ENCODE data around the gene CDC20. TPM values are rescaled to one million over a fixed set of nuclear protein-coding genes. Genes with fewer than 3 reads are reported as not detected.

CDC20 gene
- polyA plus RNA-seq, 1 of the 3 experiments (the other 2 are of a cell fraction): 82.7 TPM

DNA sequence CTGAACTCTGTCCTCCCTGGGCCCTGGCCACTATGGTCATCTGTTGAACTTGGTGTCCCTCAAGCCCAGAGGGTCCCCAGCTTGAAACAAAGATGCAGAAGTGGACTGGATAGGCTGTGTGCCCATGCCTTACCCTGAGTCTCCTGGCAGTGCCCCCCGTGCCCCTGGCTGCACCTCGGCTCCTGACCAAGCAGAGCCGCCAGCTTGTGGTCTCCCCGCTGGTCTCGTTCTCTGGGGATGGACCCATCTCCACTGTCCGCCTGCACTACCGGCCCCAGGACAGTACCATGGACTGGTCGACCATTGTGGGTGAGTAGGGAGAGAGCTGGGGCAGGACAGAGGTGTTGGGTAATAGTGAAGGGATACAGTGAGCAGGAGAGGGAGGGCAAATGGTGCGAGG is 47.3 kb upstream of the CDC20 start:
- WGBS (ENCODE audit: low lambda C conversion rate): 39% methylated on average over 6 of the region's 9 CpGs
- H3K79me2 ChIP-seq (ENCODE audit: insufficient read depth): no peaks in the 10 kb centered on the region
- H3K27me3 ChIP-seq (ENCODE audit: insufficient read depth): no peaks in the 10 kb centered on the region
- H3F3A ChIP-seq (replicated peaks; ENCODE audit: insufficient read depth): no peaks in the 10 kb centered on the region
- no peak for DNase-seq
- TF ChIP-seq NFIC (IDR thresholded peaks at IDR 0.05; ENCODE audit: borderline replicate concordance): no peak
- no peak for TF ChIP-seq ELF1 (IDR thresholded peaks at IDR 0.05)
- no peak for TF ChIP-seq FOXJ3 (CRISPR knock-in tag; IDR thresholded peaks at IDR 0.05)
- TF ChIP-seq TEAD4 (IDR thresholded peaks at IDR 0.05; ENCODE audit: borderline replicate concordance, insufficient read depth): no peak
- TF ChIP-seq SIN3A (IDR thresholded peaks at IDR 0.05; ENCODE audit: borderline replicate concordance, low read depth, low read length): no peak
- TF ChIP-seq GATA2 (CRISPR knock-in tag; IDR thresholded peaks at IDR 0.05): no peak
- no peak for TF ChIP-seq CHD2 (IDR thresholded peaks at IDR 0.05; ENCODE audit: low read length, partially characterized antibody)
- TF ChIP-seq RCOR1 (IDR thresholded peaks at IDR 0.05; ENCODE audit: low read length): no peak
- TF ChIP-seq, protein P1, sequence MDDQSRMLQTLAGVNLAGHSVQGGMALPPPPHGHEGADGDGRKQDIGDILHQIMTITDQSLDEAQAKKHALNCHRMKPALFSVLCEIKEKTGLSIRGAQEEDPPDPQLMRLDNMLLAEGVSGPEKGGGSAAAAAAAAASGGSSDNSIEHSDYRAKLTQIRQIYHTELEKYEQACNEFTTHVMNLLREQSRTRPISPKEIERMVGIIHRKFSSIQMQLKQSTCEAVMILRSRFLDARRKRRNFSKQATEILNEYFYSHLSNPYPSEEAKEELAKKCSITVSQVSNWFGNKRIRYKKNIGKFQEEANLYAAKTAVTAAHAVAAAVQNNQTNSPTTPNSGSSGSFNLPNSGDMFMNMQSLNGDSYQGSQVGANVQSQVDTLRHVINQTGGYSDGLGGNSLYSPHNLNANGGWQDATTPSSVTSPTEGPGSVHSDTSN (IDR thresholded peaks at IDR 0.05): no peak
- no peaks in the 10 kb centered on the region for H4K20me1 ChIP-seq (ENCODE audit: insufficient read depth)
- ChIA-PET POLR2A (no interaction called here), CTCF (no interaction called here)
- no peak overlapping the region for H3K9ac ChIP-seq
- no peak overlapping the region for H3K4me2 ChIP-seq
- H3K36me3 ChIP-seq (replicated peaks in 1 of 2; ENCODE audit: control insufficient read depth in 1 of 2, insufficient read depth in 2 of 2, low read length in 1 of 2): no peaks in the 10 kb centered on the region
- H2AFZ ChIP-seq (ENCODE audit: low read depth): no peak overlapping the region
- H3K9me3 ChIP-seq: no peaks in the 10 kb centered on the region
- no peak overlapping the region for H3K4me3 ChIP-seq (ENCODE audit: low read depth in 2 of 2, low read length in 1 of 2)
- H3K4me1 ChIP-seq (ENCODE audit: control insufficient read depth in 1 of 2, insufficient read depth in 2 of 2, low read depth in 1 of 2, low read length in 1 of 2): no peaks in the 10 kb centered on the region
- H3K27ac ChIP-seq (ENCODE audit: low read depth in 2 of 2, low read length in 1 of 2): no peak overlapping the region
- H3K9me2 ChIP-seq: no peaks in the 10 kb centered on the region

DNA sequence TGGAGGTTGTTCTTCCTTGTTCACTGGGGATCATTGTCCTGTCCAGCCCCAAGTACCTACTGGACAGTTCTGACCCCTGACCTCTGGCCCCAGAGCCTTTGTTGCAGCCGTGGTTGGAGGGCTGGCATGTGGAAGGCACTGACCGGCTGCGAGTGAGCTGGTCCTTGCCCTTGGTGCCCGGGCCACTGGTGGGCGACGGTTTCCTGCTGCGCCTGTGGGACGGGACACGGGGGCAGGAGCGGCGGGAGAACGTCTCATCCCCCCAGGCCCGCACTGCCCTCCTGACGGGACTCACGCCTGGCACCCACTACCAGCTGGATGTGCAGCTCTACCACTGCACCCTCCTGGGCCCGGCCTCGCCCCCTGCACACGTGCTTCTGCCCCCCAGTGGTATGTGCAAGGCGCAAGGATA is 46.6 kb upstream of the CDC20 start:
- Histone ChIP-seq H3K36me3 (replicated peaks in 1 of 2; ENCODE audit: control insufficient read depth in 1 of 2, insufficient read depth in 2 of 2, low read length in 1 of 2) (no peaks in the 10 kb centered on the region), H3K4me1 (ENCODE audit: control insufficient read depth in 1 of 2, insufficient read depth in 2 of 2, low read depth in 1 of 2, low read length in 1 of 2) (no peaks in the 10 kb centered on the region), H3K9me3 (no peaks in the 10 kb centered on the region), H3K27ac (ENCODE audit: low read depth in 2 of 2, low read length in 1 of 2) (no peak overlapping the region), H2AFZ (ENCODE audit: low read depth) (no peak overlapping the region), H3K9ac (no peak overlapping the region), H3K4me2 (no peak overlapping the region), H4K20me1 (ENCODE audit: insufficient read depth) (no peaks in the 10 kb centered on the region), H3K27me3 (ENCODE audit: insufficient read depth) (no peaks in the 10 kb centered on the region), H3K4me3 (ENCODE audit: low read depth in 2 of 2, low read length in 1 of 2) (no peak overlapping the region), H3F3A (replicated peaks; ENCODE audit: insufficient read depth) (no peaks in the 10 kb centered on the region), H3K79me2 (ENCODE audit: insufficient read depth) (no peaks in the 10 kb centered on the region), H3K9me2 (no peaks in the 10 kb centered on the region)
- POLR2A ChIA-PET: no interaction called here
- CTCF ChIA-PET: no interaction called here
- TF ChIP-seq, protein P2, sequence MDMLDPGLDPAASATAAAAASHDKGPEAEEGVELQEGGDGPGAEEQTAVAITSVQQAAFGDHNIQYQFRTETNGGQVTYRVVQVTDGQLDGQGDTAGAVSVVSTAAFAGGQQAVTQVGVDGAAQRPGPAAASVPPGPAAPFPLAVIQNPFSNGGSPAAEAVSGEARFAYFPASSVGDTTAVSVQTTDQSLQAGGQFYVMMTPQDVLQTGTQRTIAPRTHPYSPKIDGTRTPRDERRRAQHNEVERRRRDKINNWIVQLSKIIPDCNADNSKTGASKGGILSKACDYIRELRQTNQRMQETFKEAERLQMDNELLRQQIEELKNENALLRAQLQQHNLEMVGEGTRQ (IDR thresholded peaks at IDR 0.05; ENCODE audit: borderline replicate concordance, low read depth, low read length): no peak
- no peak for TF ChIP-seq FOSL2 (IDR thresholded peaks at IDR 0.05; ENCODE audit: borderline replicate concordance, low read depth)
- TF ChIP-seq SMC3 (IDR thresholded peaks at IDR 0.05; ENCODE audit: low read depth, low read length): no peak
- TF ChIP-seq RCOR1 (IDR thresholded peaks at IDR 0.05; ENCODE audit: low read length): no peak
- TF ChIP-seq SIN3A (IDR thresholded peaks at IDR 0.05; ENCODE audit: borderline replicate concordance, low read depth, low read length): no peak
- TF ChIP-seq, protein P3, sequence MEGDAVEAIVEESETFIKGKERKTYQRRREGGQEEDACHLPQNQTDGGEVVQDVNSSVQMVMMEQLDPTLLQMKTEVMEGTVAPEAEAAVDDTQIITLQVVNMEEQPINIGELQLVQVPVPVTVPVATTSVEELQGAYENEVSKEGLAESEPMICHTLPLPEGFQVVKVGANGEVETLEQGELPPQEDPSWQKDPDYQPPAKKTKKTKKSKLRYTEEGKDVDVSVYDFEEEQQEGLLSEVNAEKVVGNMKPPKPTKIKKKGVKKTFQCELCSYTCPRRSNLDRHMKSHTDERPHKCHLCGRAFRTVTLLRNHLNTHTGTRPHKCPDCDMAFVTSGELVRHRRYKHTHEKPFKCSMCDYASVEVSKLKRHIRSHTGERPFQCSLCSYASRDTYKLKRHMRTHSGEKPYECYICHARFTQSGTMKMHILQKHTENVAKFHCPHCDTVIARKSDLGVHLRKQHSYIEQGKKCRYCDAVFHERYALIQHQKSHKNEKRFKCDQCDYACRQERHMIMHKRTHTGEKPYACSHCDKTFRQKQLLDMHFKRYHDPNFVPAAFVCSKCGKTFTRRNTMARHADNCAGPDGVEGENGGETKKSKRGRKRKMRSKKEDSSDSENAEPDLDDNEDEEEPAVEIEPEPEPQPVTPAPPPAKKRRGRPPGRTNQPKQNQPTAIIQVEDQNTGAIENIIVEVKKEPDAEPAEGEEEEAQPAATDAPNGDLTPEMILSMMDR (IDR thresholded peaks at IDR 0.05): no peak
- TF ChIP-seq RFX5 (IDR thresholded peaks at IDR 0.05; ENCODE audit: low read length): no peak
- TF ChIP-seq, protein P4, sequence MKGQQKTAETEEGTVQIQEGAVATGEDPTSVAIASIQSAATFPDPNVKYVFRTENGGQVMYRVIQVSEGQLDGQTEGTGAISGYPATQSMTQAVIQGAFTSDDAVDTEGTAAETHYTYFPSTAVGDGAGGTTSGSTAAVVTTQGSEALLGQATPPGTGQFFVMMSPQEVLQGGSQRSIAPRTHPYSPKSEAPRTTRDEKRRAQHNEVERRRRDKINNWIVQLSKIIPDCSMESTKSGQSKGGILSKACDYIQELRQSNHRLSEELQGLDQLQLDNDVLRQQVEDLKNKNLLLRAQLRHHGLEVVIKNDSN (IDR thresholded peaks at IDR 0.05; ENCODE audit: borderline replicate concordance, low read depth): no peak
- TF ChIP-seq, protein P5, sequence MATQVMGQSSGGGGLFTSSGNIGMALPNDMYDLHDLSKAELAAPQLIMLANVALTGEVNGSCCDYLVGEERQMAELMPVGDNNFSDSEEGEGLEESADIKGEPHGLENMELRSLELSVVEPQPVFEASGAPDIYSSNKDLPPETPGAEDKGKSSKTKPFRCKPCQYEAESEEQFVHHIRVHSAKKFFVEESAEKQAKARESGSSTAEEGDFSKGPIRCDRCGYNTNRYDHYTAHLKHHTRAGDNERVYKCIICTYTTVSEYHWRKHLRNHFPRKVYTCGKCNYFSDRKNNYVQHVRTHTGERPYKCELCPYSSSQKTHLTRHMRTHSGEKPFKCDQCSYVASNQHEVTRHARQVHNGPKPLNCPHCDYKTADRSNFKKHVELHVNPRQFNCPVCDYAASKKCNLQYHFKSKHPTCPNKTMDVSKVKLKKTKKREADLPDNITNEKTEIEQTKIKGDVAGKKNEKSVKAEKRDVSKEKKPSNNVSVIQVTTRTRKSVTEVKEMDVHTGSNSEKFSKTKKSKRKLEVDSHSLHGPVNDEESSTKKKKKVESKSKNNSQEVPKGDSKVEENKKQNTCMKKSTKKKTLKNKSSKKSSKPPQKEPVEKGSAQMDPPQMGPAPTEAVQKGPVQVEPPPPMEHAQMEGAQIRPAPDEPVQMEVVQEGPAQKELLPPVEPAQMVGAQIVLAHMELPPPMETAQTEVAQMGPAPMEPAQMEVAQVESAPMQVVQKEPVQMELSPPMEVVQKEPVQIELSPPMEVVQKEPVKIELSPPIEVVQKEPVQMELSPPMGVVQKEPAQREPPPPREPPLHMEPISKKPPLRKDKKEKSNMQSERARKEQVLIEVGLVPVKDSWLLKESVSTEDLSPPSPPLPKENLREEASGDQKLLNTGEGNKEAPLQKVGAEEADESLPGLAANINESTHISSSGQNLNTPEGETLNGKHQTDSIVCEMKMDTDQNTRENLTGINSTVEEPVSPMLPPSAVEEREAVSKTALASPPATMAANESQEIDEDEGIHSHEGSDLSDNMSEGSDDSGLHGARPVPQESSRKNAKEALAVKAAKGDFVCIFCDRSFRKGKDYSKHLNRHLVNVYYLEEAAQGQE (IDR thresholded peaks at IDR 0.05; ENCODE audit: low read depth, low read length): no peak
- WGBS (ENCODE audit: low lambda C conversion rate): 73% methylated on average over 9 of the region's 19 CpGs
- DNase-seq: no peak
